ENCODE results near the gene KANK4.
"Not testable (repeated sequence)": the region's sequence is repeated elsewhere in the genome, so short reads cannot be mapped to it uniquely, and the experiment has no call there.

KANK4 gene

GRCh38 chr1:62260688-62261087 is 58.5 kb downstream of the KANK4 start:
- no peak for TF ChIP-seq CTCF (IDR thresholded peaks at IDR 0.05; ENCODE audit: insufficient read depth, low read depth, low read length, missing control alignments)
- DNase-seq (ENCODE audit: low read depth) = no peak
- no peak overlapping the region for H3K4me3 ChIP-seq (ENCODE audit: low read depth, low read length)

- DNase-seq (ENCODE audit: low read depth) = no peak
- TF ChIP-seq CTCF (IDR thresholded peaks at IDR 0.05; ENCODE audit: insufficient read depth, low read depth, low read length, missing control alignments) = no peak
- H3K4me3 ChIP-seq (ENCODE audit: low read depth, low read length) = no peak overlapping the region
Measured at GRCh38 chr1:62259551-62259950, 59.7 kb downstream of the KANK4 start.

DNA sequence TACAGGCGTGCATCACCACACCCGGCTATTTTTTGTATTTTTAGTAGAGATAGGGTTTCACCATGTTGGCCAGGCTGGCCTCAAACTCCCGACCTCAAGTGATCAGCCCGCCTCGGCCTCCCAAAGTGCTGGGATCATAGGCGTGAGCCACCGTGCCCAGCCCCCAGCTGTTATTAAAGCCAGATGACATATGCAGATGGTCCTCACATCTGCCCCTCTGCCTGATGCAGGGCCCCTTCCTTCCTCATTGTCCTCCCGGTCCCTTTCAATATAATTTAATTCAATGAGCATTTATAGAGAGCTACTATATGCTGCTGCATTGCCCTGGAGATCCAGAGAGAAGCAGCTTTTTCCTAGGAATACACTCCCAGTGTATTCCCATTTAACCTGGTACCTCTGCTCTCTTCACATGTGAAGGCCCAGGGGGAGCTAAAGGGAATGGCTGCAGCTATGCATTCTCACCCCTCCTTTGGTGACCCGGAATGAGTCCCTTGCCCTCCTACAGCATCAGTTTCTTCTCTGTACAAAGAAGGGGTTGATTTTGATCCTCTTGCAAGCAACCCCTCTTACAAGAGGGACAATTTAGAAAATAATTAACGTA is 69.0 kb downstream of the KANK4 start:
- DNase-seq (ENCODE audit: low read depth) = no peak
- TF ChIP-seq CTCF (IDR thresholded peaks at IDR 0.05; ENCODE audit: insufficient read depth, low read depth, low read length, missing control alignments) = no peak
- H3K4me3 ChIP-seq (ENCODE audit: low read depth, low read length) = no peak overlapping the region

- H3K4me3 ChIP-seq (ENCODE audit: low read depth, low read length) = no peak overlapping the region
- no peak for DNase-seq (ENCODE audit: low read depth)
Measured at GRCh38 chr1:62247391-62248168, 71.7 kb downstream of the KANK4 start.

GRCh38 chr1:62245201-62245600 is 74.0 kb downstream of the KANK4 start:
- DNase-seq (ENCODE audit: low read depth) = no peak
- no peak overlapping the region for H3K4me3 ChIP-seq (ENCODE audit: low read depth, low read length)
- no peak for TF ChIP-seq CTCF (IDR thresholded peaks at IDR 0.05; ENCODE audit: insufficient read depth, low read depth, low read length, missing control alignments)

More at GRCh38 chr1:62247391-62248168, 71.7 kb downstream of the KANK4 start:
- no peak for TF ChIP-seq CTCF (IDR thresholded peaks at IDR 0.05; ENCODE audit: insufficient read depth, low read depth, low read length, missing control alignments)

- H3K4me3 ChIP-seq (ENCODE audit: low read depth, low read length); DNase-seq (ENCODE audit: low read depth): not testable (repeated sequence)
Measured at GRCh38 chr1:62244380-62244779, 74.9 kb downstream of the KANK4 start.

DNA sequence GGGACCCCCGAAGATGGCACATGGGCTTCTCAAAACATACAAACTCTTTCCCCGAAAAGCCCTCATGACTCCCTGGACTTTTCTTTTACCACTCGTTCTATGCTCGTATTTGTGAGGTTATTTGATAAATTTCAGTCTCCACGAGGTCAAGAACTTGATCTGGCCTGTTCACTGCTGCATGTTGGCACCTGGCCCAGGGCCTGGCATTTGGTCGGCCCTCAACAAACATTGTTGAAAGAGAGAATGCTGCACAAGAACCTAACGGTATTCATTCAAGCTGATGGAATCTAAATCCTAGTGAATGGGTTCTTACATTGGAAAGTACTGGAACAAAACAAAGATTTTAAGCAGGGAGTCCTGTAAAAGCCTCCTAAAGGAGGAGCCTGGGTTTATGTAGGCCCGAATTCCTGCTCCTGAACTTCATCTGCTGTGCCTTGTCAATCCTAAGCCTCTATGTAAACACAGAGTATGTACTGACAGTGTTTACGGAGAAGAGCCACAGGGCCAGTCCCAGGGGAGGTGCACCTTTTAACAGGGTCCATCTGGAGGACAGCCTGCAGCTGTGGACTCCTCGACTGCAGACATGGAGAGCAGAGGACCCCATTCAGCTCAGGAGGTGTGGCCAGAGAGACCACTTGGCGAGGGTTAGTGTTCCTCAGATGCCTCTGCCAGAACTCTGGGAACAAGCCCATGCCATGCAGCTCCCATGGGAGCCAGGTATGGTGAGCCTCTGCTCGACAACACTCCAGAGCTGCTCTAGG is 77.7 kb downstream of the KANK4 start:
- H3K4me3 ChIP-seq (ENCODE audit: low read depth, low read length) = no peak overlapping the region
- TF ChIP-seq CTCF (IDR thresholded peaks at IDR 0.05; ENCODE audit: insufficient read depth, low read depth, low read length, missing control alignments) = no peak
- no peak for DNase-seq (ENCODE audit: low read depth)
